ENCODE measurements around the gene IFI16. TPM values are rescaled to one million over a fixed set of nuclear protein-coding genes. Genes with fewer than 3 reads are reported as not detected.
"Not testable (repeated sequence)": the region's sequence is repeated elsewhere in the genome, so short reads cannot be mapped to it uniquely, and the experiment has no call there.

The IFI16 gene
- total RNA-seq, 2 experiments from 2014 or later = 190 to 199 TPM

DNA sequence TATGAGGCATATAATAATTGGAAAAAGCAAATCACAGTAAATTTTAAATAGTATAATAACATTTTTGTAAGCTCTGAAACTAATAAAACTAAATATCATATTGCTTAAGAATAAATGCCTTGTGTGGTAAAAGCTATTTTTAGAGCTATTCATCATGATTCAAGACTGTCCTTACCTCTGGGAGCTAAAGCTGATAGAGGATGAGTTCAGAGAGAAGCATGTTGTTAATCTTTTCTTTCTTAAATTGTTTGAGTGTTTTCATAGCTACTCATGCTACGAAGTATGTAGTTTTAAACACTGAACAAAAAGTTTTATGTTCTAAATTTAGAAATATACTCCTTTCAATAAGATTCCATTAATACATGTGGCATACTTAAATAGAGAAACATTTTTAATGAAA is 30.5 kb downstream of the IFI16 start:
- ATAC-seq (no peak), DNase-seq (no peak)
- peaks cover 76% of the 10 kb centered on the region for H3K36me3 Mint-ChIP-seq (ENCODE audit: low read depth)
- no peaks in the 10 kb centered on the region for H3K9me3 Mint-ChIP-seq
- no peak overlapping the region for H3K4me3 Mint-ChIP-seq
- peaks cover 41% of the 10 kb centered on the region for H3K4me1 Mint-ChIP-seq (ENCODE audit: low read depth)
- intact Hi-C loops (cut with micrococcal nuclease) = no loop called here
- TF ChIP-seq, protein P1, sequence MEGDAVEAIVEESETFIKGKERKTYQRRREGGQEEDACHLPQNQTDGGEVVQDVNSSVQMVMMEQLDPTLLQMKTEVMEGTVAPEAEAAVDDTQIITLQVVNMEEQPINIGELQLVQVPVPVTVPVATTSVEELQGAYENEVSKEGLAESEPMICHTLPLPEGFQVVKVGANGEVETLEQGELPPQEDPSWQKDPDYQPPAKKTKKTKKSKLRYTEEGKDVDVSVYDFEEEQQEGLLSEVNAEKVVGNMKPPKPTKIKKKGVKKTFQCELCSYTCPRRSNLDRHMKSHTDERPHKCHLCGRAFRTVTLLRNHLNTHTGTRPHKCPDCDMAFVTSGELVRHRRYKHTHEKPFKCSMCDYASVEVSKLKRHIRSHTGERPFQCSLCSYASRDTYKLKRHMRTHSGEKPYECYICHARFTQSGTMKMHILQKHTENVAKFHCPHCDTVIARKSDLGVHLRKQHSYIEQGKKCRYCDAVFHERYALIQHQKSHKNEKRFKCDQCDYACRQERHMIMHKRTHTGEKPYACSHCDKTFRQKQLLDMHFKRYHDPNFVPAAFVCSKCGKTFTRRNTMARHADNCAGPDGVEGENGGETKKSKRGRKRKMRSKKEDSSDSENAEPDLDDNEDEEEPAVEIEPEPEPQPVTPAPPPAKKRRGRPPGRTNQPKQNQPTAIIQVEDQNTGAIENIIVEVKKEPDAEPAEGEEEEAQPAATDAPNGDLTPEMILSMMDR (IDR thresholded peaks at IDR 0.05) = no peak
- no peak overlapping the region for H3K27ac Mint-ChIP-seq
- no peaks in the 10 kb centered on the region for H3K27me3 Mint-ChIP-seq
- CTCF ChIA-PET = interaction anchor here (0.7 to 1.1 kb wide), 3 partner anchors 32 to 92 kb away, joined by 3 to 6 read pairs (median 3); no protein-coding TSS in a partner anchor
- POLR2A ChIA-PET = interaction anchor here (0.8 to 1.7 kb wide), 2 partner anchors 15 to 31 kb away, joined by 3 to 5 read pairs; no protein-coding TSS in a partner anchor

DNA sequence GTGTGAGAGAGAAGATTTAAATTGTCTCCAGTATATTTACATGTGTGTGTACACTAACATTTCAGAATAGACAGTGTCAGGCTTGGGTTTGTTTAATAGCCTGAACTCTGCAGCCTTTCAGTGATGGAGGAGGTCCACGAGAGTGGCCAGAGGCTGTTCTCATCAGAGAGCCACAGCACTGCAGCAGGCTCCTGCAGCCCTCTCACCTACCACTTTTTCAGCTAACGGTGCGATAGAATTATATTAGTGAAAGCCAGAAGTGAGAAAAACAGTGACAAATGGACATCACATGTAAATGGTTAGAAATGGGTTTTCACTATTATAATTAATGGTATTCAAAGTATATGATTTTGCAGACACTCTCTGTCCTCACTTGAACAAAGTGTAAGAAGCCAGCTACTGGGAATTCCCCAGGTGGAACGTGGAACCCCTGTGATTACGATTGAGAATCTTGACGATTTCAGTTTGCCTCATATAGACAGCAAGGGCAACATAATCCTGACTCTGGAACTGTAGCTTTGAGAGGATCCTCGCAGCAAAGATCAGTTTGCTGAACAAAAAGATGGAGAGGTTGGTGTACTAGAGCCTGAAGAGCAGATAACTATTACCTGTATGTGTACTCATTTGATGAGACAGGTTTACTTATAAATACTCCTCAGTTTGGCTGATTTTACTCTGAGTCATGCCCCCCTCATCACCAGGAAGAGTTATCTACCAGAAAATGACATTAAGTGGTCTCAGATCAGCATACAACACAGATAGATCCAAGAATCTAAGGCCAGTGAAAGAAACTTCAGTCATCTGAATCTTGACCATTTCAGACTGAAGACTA is 31.4 kb downstream of the IFI16 start:
- ATAC-seq (peak; percentile 34), DNase-seq (no peak)
- ChIA-PET CTCF (interaction anchor here (0.7 to 1.1 kb wide), 2 partner anchors 18 to 49 kb away, joined by 3 read pairs; no protein-coding TSS in a partner anchor), POLR2A (interaction anchor here (1.2 to 1.7 kb wide), 2 partner anchors 10 to 16 kb away, joined by 5 read pairs; no protein-coding TSS in a partner anchor)
- H3K9me3 Mint-ChIP-seq = no peaks in the 10 kb centered on the region
- peak overlapping the region; percentile 26 for H3K27ac Mint-ChIP-seq
- no peak overlapping the region for H3K4me3 Mint-ChIP-seq
- H3K27me3 Mint-ChIP-seq = no peaks in the 10 kb centered on the region
- TF ChIP-seq, protein P1 (IDR thresholded peaks at IDR 0.05) = no peak
- intact Hi-C loops (cut with micrococcal nuclease) = no loop called here
- H3K36me3 Mint-ChIP-seq (ENCODE audit: low read depth) = peaks cover 71% of the 10 kb centered on the region
- H3K4me1 Mint-ChIP-seq (ENCODE audit: low read depth) = peaks cover 47% of the 10 kb centered on the region

DNA sequence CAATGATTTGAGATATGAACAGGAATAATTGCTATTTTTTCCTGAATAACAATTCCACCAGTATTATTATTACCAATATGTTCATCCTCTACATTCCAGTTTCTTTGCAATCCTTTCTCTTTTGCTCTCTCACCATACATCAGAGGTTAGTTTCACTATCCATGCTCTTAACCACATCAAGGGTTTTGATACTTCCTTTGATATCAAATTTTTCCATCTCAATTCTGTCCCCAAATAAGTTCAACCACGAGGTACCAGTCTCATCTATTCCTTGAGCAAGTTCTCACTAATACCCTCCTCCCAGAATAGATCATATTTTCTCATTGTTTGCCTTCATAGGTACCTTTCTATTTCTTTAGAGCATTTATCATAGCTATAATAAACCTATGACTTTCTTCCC is 36.8 kb downstream of the IFI16 start:
- DNase-seq; H3K27me3 Mint-ChIP-seq; H3K9me3 Mint-ChIP-seq; intact Hi-C loops (cut with micrococcal nuclease); CTCF ChIA-PET; H3K4me3 Mint-ChIP-seq: not testable (repeated sequence)
- H3K4me1 Mint-ChIP-seq (ENCODE audit: low read depth) = peaks cover 42% of the 10 kb centered on the region
- POLR2A ChIA-PET = interaction anchor here (1.0 kb wide), 1 partner anchor 38 kb away, joined by 3 read pairs; no protein-coding TSS in a partner anchor
- peaks cover 66% of the 10 kb centered on the region for H3K36me3 Mint-ChIP-seq (ENCODE audit: low read depth)
- peak; percentile 70 for ATAC-seq
- H3K27ac Mint-ChIP-seq = peak overlapping the region; percentile 51

DNA sequence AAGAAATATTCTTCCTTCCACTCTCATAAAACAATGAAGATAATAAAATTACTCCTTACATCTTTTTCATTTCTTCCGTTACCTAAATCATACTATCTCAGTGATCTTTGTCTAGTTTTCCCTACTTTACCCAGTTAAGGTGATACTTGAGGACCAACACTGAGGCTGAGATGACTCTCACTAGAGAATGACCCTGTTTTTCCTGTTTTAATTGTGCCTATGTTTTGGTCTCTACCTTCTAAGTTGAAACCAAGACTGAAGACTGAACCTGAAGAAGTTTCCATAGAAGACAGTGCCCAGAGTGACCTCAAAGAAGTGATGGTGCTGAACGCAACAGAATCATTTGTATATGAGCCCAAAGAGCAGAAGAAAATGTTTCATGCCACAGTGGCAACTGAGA is 41.7 kb downstream of the IFI16 start:
- DNase-seq (no peak), ATAC-seq (no peak)
- TF ChIP-seq, protein P1 (IDR thresholded peaks at IDR 0.05) = no peak
- peaks cover 80% of the 10 kb centered on the region for H3K36me3 Mint-ChIP-seq (ENCODE audit: low read depth)
- POLR2A ChIA-PET = no interaction called here
- H3K4me3 Mint-ChIP-seq = no peak overlapping the region
- no peaks in the 10 kb centered on the region for H3K27me3 Mint-ChIP-seq
- peaks cover 33% of the 10 kb centered on the region for H3K4me1 Mint-ChIP-seq (ENCODE audit: low read depth)
- intact Hi-C loops (cut with micrococcal nuclease) = no loop called here
- H3K27ac Mint-ChIP-seq = peak overlapping the region; percentile 46
- CTCF ChIA-PET = interaction anchor here (1.7 kb wide), 1 partner anchor 25 kb away, joined by 4 read pairs; the partner anchor contains the start of gene AIM2
- no peaks in the 10 kb centered on the region for H3K9me3 Mint-ChIP-seq

DNA sequence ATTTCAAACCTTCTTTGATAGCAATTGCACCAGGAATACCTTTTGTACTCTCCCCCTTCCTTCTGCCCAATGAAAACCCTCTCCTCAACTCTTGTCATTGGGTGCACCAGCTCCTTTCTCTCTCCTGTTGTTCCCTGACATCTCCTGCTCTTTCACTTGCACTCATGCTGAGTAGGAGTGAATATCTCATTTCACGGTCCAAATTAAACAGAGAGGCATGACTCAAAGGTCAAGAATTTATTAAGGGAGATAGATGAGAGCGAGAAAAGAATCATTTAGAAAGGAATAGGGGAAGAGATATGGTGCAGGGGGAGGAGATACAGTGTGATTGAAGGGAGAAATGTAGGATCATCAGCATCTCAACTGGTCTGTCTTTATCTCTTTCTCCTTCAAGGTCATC is 44.7 kb downstream of the IFI16 start:
- Mint-ChIP-seq H3K4me3 (no peak overlapping the region), H3K27ac (peak overlapping the region; percentile 70), H3K36me3 (ENCODE audit: low read depth) (peaks cover 67% of the 10 kb centered on the region), H3K27me3 (no peaks in the 10 kb centered on the region), H3K4me1 (ENCODE audit: low read depth) (peaks cover 25% of the 10 kb centered on the region), H3K9me3 (no peaks in the 10 kb centered on the region)
- ATAC-seq (no peak), DNase-seq (no peak)
- ChIA-PET POLR2A (interaction anchor here (1.2 kb wide), 1 partner anchor 37 kb away, joined by 5 read pairs; no protein-coding TSS in a partner anchor), CTCF (no interaction called here)
- TF ChIP-seq, protein P1 (IDR thresholded peaks at IDR 0.05) = no peak
- intact Hi-C loops (cut with micrococcal nuclease) = no loop called here

Measured in activated CD8-positive, alpha-beta T cell treated with anti-CD3 and anti-CD28 coated beads for 36 hours (primary cell).